ENCODE measurements around the gene TMCC3. TPM values are rescaled to one million over a fixed set of nuclear protein-coding genes. Genes with fewer than 3 reads are reported as not detected.

The TMCC3 gene
- total and polyA plus RNA-seq, 9 of the 15 experiments (the other 6 are each of a cell fraction or from before 2014, with no cell fraction given) = not detected

GRCh38 chr12:94531196-94531720, 119.1 kb downstream of the TMCC3 start:
- in situ Hi-C loops (cut with MboI) (loop anchor here (5.0 to 25.0 kb wide), 2 partner anchors 394 to 994 kb away; no protein-coding TSS in a partner anchor), intact Hi-C loops (cut with micrococcal nuclease) (loop anchor here (10.0 kb wide), 1 partner anchor 226 kb away; no protein-coding TSS in a partner anchor)
- Histone ChIP-seq H3K9ac (ENCODE audit: insufficient read depth in 1 of 2, low read depth in 2 of 2, low read length in 2 of 2) (no peak overlapping the region), H3K4me1 (replicated peaks in 1 of 2; ENCODE audit: control insufficient read depth in 2 of 2, insufficient read depth in 2 of 2, low read length in 2 of 2) (no peaks in the 10 kb centered on the region), H3K4me3 (no peak overlapping the region), H3K27ac (ENCODE audit: extremely low read depth, low read depth, low read length) (no peak overlapping the region), H3K27me3 (ENCODE audit: control insufficient read depth in 2 of 2, insufficient read depth in 2 of 2, low read length in 2 of 2) (peaks cover 5 to 28% of the 10 kb centered on the region in 2 experiments; a peak in 4 of 5 replicates), H3K9me1 (ENCODE audit: control insufficient read depth, insufficient read depth, low read length) (no peaks in the 10 kb centered on the region), H3K9me3 (replicated peaks; ENCODE audit: control insufficient read depth, insufficient read depth, low read depth, low read length) (no peaks in the 10 kb centered on the region), H2AFZ (ENCODE audit: low read depth, low read length) (no peak overlapping the region), H3K4me2 (ENCODE audit: insufficient read depth, low read length) (no peak overlapping the region), H4K20me1 (replicated peaks; ENCODE audit: control insufficient read depth, insufficient read depth, low read length) (no peaks in the 10 kb centered on the region), H3K79me2 (ENCODE audit: control insufficient read depth, insufficient read depth, low read length) (no peaks in the 10 kb centered on the region), H3K36me3 (ENCODE audit: control insufficient read depth, insufficient read depth, low read length) (no peaks in the 10 kb centered on the region)
- TF ChIP-seq ARNT (IDR thresholded peaks at IDR 0.05) (no peak), ETV1 (tag; conservative IDR thresholded peaks at IDR 0.05; ENCODE audit: low read depth) (no peak), SLC30A9 (CRISPR knock-in tag; IDR thresholded peaks at IDR 0.05) (no peak), RBBP5 (IDR thresholded peaks at IDR 0.05; ENCODE audit: borderline replicate concordance, insufficient read depth, low read length, poor library complexity, severe bottlenecking) (no peak)
- 5% methylated on average over 6 of the region's 6 CpGs for WGBS (ENCODE audit: insufficient coverage, low coverage, missing lambda C conversion rate)
- ChIA-PET POLR2A (no interaction called here), CTCF (ENCODE audit: low intra/inter-chr PET ratio) (interaction anchor here (1.8 kb wide), 1 partner anchor 391 kb away, joined by 8 read pairs; no protein-coding TSS in a partner anchor)
- no TSS peak for BruUV-seq (replicated peaks)
- ATAC-seq = no peak
- FAIRE-seq = no peak
- DNase-seq (ENCODE audit: extremely low read depth in 1 of 4, low spot score in 3 of 4) = no peak

- no peak overlapping the region for H3K9ac ChIP-seq (ENCODE audit: insufficient read depth in 1 of 2, low read depth in 2 of 2, low read length in 2 of 2)
- H3K27ac ChIP-seq (ENCODE audit: extremely low read depth, low read depth, low read length) = no peak overlapping the region
- H3K9me3 ChIP-seq (replicated peaks; ENCODE audit: control insufficient read depth, insufficient read depth, low read depth, low read length) = no peaks in the 10 kb centered on the region
- no peaks in the 10 kb centered on the region for H3K9me1 ChIP-seq (ENCODE audit: control insufficient read depth, insufficient read depth, low read length)
- intact Hi-C loops (cut with micrococcal nuclease) = no loop called here
- WGBS (ENCODE audit: insufficient coverage, low coverage, missing lambda C conversion rate) = 0% methylated on average over 2 of the region's 2 CpGs
- CTCF ChIA-PET (ENCODE audit: low intra/inter-chr PET ratio) = no interaction called here
- H3K27me3 ChIP-seq (ENCODE audit: control insufficient read depth in 2 of 2, insufficient read depth in 2 of 2, low read length in 2 of 2) = peaks cover 12 to 13% of the 10 kb centered on the region in 2 experiments; a peak in 4 of 5 replicates
- ATAC-seq = no peak
- H3K4me1 ChIP-seq (replicated peaks in 1 of 2; ENCODE audit: control insufficient read depth in 2 of 2, insufficient read depth in 2 of 2, low read length in 2 of 2) = no peaks in the 10 kb centered on the region
- H3K36me3 ChIP-seq (ENCODE audit: control insufficient read depth, insufficient read depth, low read length) = no peaks in the 10 kb centered on the region
- no peak for FAIRE-seq
- POLR2A ChIA-PET = no interaction called here
- BruUV-seq (replicated peaks) = no TSS peak
- TF ChIP-seq RCOR1 (IDR thresholded peaks at IDR 0.05; ENCODE audit: borderline replicate concordance in 1 of 2, low read depth in 2 of 2, low read length in 2 of 2) = no peak
- TF ChIP-seq MIER1 (IDR thresholded peaks at IDR 0.05; ENCODE audit: low read depth) = no peak
- TF ChIP-seq SMAD4 (CRISPR knock-in tag; conservative IDR thresholded peaks at IDR 0.05) = no peak
- no peaks in the 10 kb centered on the region for H4K20me1 ChIP-seq (replicated peaks; ENCODE audit: control insufficient read depth, insufficient read depth, low read length)
- H3K79me2 ChIP-seq (ENCODE audit: control insufficient read depth, insufficient read depth, low read length) = no peaks in the 10 kb centered on the region
- DNase-seq (ENCODE audit: extremely low read depth in 1 of 4, low spot score in 3 of 4) = no peak
- H3K4me3 ChIP-seq = no peak overlapping the region
- in situ Hi-C loops (cut with MboI) = loop anchor here (25.0 kb wide), 1 partner anchor 989 kb away; no protein-coding TSS in a partner anchor
- H2AFZ ChIP-seq (ENCODE audit: low read depth, low read length) = no peak overlapping the region
- H3K4me2 ChIP-seq (ENCODE audit: insufficient read depth, low read length) = no peak overlapping the region
Measured at GRCh38 chr12:94525951-94526350, 124.4 kb downstream of the TMCC3 start.

All from K562 (cell line).